DND-41 (cell line): ENCODE measurements around the gene SNX25.

Experiments used
- EZH2 ChIP-seq: IDR thresholded peaks from 3 replicates; pipeline ENCODE4 v1.6.1; 2012; ENCODE audit warnings: borderline replicate concordance, low read depth, mild to moderate bottlenecking, moderate library complexity, low read length, inconsistent platforms; ENCODE audit not compliant: severe bottlenecking
- TF ChIP-seq, protein P1 (sequence below): IDR thresholded peaks from 2 replicates; pipeline ENCODE4 v1.5.1; 2012; ENCODE audit warnings: borderline replicate concordance, low read length, moderate library complexity, mild to moderate bottlenecking; ENCODE audit not compliant: poor library complexity, severe bottlenecking; ENCODE audit errors: extremely low read depth

DNA sequence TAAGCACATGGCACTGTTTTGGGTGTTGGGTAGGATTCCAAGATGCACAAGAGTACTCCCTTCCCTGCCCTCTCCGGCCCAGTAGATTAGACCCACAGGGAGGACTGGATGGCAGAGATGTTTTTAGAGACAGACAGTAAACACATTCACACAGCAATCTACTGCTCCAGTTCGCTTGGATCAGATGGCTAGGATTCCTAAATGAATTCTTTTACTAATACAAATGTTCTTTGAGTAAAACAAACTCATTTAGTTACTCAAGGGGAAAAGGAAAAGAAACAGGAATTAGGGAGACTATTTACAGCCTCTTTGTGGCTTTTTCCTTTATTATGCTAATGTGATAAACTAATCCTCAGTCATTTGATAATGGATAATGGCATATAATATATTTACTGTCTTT, 5.9 kb downstream of the SNX25 start:
- TF ChIP-seq, protein P1, sequence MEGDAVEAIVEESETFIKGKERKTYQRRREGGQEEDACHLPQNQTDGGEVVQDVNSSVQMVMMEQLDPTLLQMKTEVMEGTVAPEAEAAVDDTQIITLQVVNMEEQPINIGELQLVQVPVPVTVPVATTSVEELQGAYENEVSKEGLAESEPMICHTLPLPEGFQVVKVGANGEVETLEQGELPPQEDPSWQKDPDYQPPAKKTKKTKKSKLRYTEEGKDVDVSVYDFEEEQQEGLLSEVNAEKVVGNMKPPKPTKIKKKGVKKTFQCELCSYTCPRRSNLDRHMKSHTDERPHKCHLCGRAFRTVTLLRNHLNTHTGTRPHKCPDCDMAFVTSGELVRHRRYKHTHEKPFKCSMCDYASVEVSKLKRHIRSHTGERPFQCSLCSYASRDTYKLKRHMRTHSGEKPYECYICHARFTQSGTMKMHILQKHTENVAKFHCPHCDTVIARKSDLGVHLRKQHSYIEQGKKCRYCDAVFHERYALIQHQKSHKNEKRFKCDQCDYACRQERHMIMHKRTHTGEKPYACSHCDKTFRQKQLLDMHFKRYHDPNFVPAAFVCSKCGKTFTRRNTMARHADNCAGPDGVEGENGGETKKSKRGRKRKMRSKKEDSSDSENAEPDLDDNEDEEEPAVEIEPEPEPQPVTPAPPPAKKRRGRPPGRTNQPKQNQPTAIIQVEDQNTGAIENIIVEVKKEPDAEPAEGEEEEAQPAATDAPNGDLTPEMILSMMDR, result no peak
- no peak for TF ChIP-seq EZH2
